Measurements from ENCODE around the gene DSCAM.

GRCh38 chr21:40242586-40243265, 604.2 kb downstream of the DSCAM start:
- TF ChIP-seq CTCF (IDR thresholded peaks at IDR 0.05) (no peak), E2F1 (CRISPR knock-in tag; IDR thresholded peaks at IDR 0.05) (no peak)
